Endothelial cell of umbilical vein (primary cell): ENCODE data around the gene CTU2. TPM values are rescaled to one million over a fixed set of nuclear protein-coding genes. Genes with fewer than 3 reads are reported as not detected.

Experiments
- BruUV-seq: library from RNA; stranded (reverse); fragments of 400-500 nt; replicated peaks from 2 replicates; lab custom pipeline; 2021; lab: Mats Ljungman, UMichigan
- CTCF ChIA-PET: fragments of 300-600, 350-600 bp; sonication (Branson Sonifier 250); formaldehyde crosslinking; loops from one replicate; lab custom pipeline; 2021; ENCODE audit warnings: antibody characterized with exemption, inconsistent platforms; lab: Charles Lee
- POLR2A ChIA-PET: fragments of 300-600, 350-600 bp; sonication (Branson Sonifier 250); formaldehyde crosslinking; loops from one replicate; lab custom pipeline; 2021; ENCODE audit warnings: antibody characterized with exemption, inconsistent platforms; lab: Charles Lee
- DNase-seq: peaks from one replicate; pipeline ENCODE4 v3.0.0-alpha.2; 2011; ENCODE audit warnings: low read depth, low spot score
- FAIRE-seq: peaks from 2 replicates; lab custom pipeline; 2011; peaks lifted over from hg19 to GRCh38; lab: Jason Lieb, UNC
- H2AFZ ChIP-seq: 2 replicates; pipeline ENCODE4 v1.6.0; 2012; ENCODE audit warnings: low read depth, low read length, control low read depth, inconsistent platforms
- H3K27ac ChIP-seq: 2 replicates; pipeline ENCODE4 v1.5.1; 2011; ENCODE audit warnings: low read depth, mild to moderate bottlenecking, control low read depth, low read length, moderate library complexity; ENCODE audit not compliant: insufficient read depth
- H3K27me3 ChIP-seq, 2 experiments: 2 replicates each; pipeline versions ENCODE4 v1.6.0 to v1.6.1; 2011; ENCODE audit warnings: low read length in 2 of 2, mixed read lengths in 1 of 2; ENCODE audit not compliant: control insufficient read depth in 2 of 2, insufficient read depth in 2 of 2
- H3K36me3 ChIP-seq, 2 experiments: 2 replicates in 1 of 2; 3 replicates in 1 of 2; pipeline ENCODE4 v1.5.1; 2011; ENCODE audit warnings: low read length in 2 of 2, mild to moderate bottlenecking in 1 of 2, moderate library complexity in 1 of 2; ENCODE audit not compliant: control insufficient read depth in 2 of 2, insufficient read depth in 2 of 2; ENCODE audit errors: extremely low read depth in 1 of 2
- H3K4me1 ChIP-seq: 3 replicates; pipeline ENCODE4 v1.5.1; 2011; ENCODE audit warnings: mild to moderate bottlenecking, low read length; ENCODE audit not compliant: control insufficient read depth, insufficient read depth; ENCODE audit errors: extremely low read depth
- H3K4me2 ChIP-seq: 2 replicates; pipeline ENCODE4 v1.6.1; 2011; ENCODE audit warnings: low read length, control low read depth, mixed read lengths; ENCODE audit not compliant: insufficient read depth
- H3K4me3 ChIP-seq, 3 experiments: fragments of 200-600 bp in 1 of 3; sonication (generic), shearing (Covaris generic) in 1 of 3; replicated peaks in 1 of 3; 2 replicates each; pipeline ENCODE4 v1.5.1; 2011 to 2016; ENCODE audit warnings: control low read depth in 3 of 3, low read length in 3 of 3, mild to moderate bottlenecking in 2 of 3, inconsistent platforms in 1 of 3, low read depth in 1 of 3, moderate library complexity in 1 of 3; ENCODE audit not compliant: insufficient read depth in 1 of 3
- H3K79me2 ChIP-seq: 2 replicates; pipeline ENCODE4 v1.6.0; 2012; ENCODE audit warnings: low read length, inconsistent platforms; ENCODE audit not compliant: control insufficient read depth, insufficient read depth
- H3K9ac ChIP-seq: replicated peaks from 2 replicates; pipeline ENCODE3; 2011; ENCODE audit warnings: low read length, control low read depth; ENCODE audit not compliant: insufficient read depth; ENCODE audit errors: extremely low read depth
- H3K9me1 ChIP-seq: replicated peaks from 3 replicates; pipeline ENCODE4 v1.6.0; 2011; ENCODE audit warnings: mild to moderate bottlenecking, low read length; ENCODE audit not compliant: control insufficient read depth, insufficient read depth; ENCODE audit errors: extremely low read depth
- H3K9me3 ChIP-seq: replicated peaks from 2 replicates; pipeline ENCODE4 v1.5.1; 2012; ENCODE audit warnings: low read length, inconsistent platforms; ENCODE audit not compliant: control insufficient read depth, insufficient read depth
- H4K20me1 ChIP-seq: replicated peaks from 2 replicates; pipeline ENCODE3; 2011; ENCODE audit warnings: mild to moderate bottlenecking, low read length; ENCODE audit not compliant: control insufficient read depth, insufficient read depth; ENCODE audit errors: extremely low read depth
- CTCF ChIP-seq, 2 donors: IDR thresholded peaks; 1 replicate in 1 of 2; 2 replicates in 1 of 2; pipeline ENCODE4 v1.5.1; 2011; ENCODE audit warnings: low read length in 2 of 2, mild to moderate bottlenecking in 2 of 2, moderate library complexity in 2 of 2, control low read depth in 1 of 2, inconsistent platforms in 1 of 2, low read depth in 1 of 2; ENCODE audit not compliant: insufficient read depth in 1 of 2; ENCODE audit errors: extremely low read depth in 1 of 2
- EZH2 ChIP-seq: IDR thresholded peaks from 2 replicates; pipeline ENCODE4 v1.6.1; 2012; ENCODE audit warnings: borderline replicate concordance, low read depth, mild to moderate bottlenecking, moderate library complexity, low read length, inconsistent platforms; ENCODE audit not compliant: severe bottlenecking
- FOS ChIP-seq: IDR thresholded peaks from 2 replicates; pipeline ENCODE4 v1.6.1; 2011; ENCODE audit warnings: mild to moderate bottlenecking, low read length, moderate library complexity, borderline replicate concordance; ENCODE audit not compliant: insufficient read depth
- GATA2 ChIP-seq: IDR thresholded peaks from 2 replicates; pipeline ENCODE4 v1.7.0; 2011; ENCODE audit warnings: low read depth, mild to moderate bottlenecking, moderate library complexity, mixed read lengths, low read length; ENCODE audit not compliant: insufficient read length, insufficient read depth
- JUN ChIP-seq: IDR thresholded peaks from 2 replicates; pipeline ENCODE4 v1.6.1; 2011; ENCODE audit warnings: borderline replicate concordance, low read depth; ENCODE audit not compliant: insufficient read length, insufficient read depth
- MAX ChIP-seq: IDR thresholded peaks from 2 replicates; pipeline ENCODE4 v1.6.1; 2011; ENCODE audit not compliant: insufficient read depth, insufficient read length
- MYC ChIP-seq: IDR thresholded peaks from one replicate; pipeline ENCODE4 v1.6.1; 2011; ENCODE audit warnings: mild to moderate bottlenecking, low read depth, low read length
- POLR2A ChIP-seq: IDR thresholded peaks from 2 replicates; pipeline ENCODE4 v1.6.1; 2012; ENCODE audit warnings: low read depth, mild to moderate bottlenecking, control low read depth, low read length
- POLR2AphosphoS5 ChIP-seq: IDR thresholded peaks from 2 replicates; pipeline ENCODE4 v1.6.1; 2012; ENCODE audit warnings: low read depth, mild to moderate bottlenecking, control low read depth, low read length, moderate library complexity; ENCODE audit not compliant: insufficient read depth
- dilution Hi-C: fragments of 300-500 bp; cut with MboI; formaldehyde crosslinking; loops from one replicate; pipeline ENCODE4 v1.15.0; 2019; ENCODE audit warnings: low sequenced_read_pairs; ENCODE audit not compliant: extremely low pct_ligation_motif_present
- intact Hi-C: fragments of 100-400 bp; cut with micrococcal nuclease; formaldehyde crosslinking; loops from one replicate; pipeline ENCODE4 v1.10.0; 2022
- polyA plus RNA-seq, 4 experiments: library from polyadenylated mRNA; depleted of rRNA in 3 of 4; stranded (reverse) in 3 of 4; unstranded in 1 of 4; fragments of >200 nt; gene quantifications; 2 replicates each; pipeline versions ENCODE4 v1.2.1 to v1.2.3, GENCODE V29; 2011 to 2012; ENCODE audit warnings: missing spikeins in 1 of 4
- total RNA-seq: library from RNA; stranded (reverse); gene quantifications from 2 replicates; pipeline ENCODE4 v1.2.3, GENCODE V29; 2021

Gene CTU2
- total and polyA plus RNA-seq, 2 donors (not counting 3 experiments of a cell fraction or from before 2014, with no cell fraction given), result 26.1 to 33.7 TPM

GRCh38 chr16:88661468-88661867 lies 44.8 kb upstream of the CTU2 start:
- H3K27ac ChIP-seq, result no peak overlapping the region
- POLR2A ChIA-PET, result no interaction called here
- H4K20me1 ChIP-seq, result no peaks in the 10 kb centered on the region
- no peak for DNase-seq
- H3K79me2 ChIP-seq, result peaks cover 40% of the 10 kb centered on the region
- H3K4me3 ChIP-seq, result peak overlapping the region in 1 of 3 experiments; percentile 43
- H3K9me1 ChIP-seq, result no peaks in the 10 kb centered on the region
- intact Hi-C loops, result no loop called here
- H3K4me1 ChIP-seq, result peaks cover 20% of the 10 kb centered on the region
- no peaks in the 10 kb centered on the region for H3K9me3 ChIP-seq
- CTCF ChIA-PET, result no interaction called here
- peaks cover 2 to 4% of the 10 kb centered on the region in 2 experiments for H3K36me3 ChIP-seq
- H3K27me3 ChIP-seq, result no peaks in the 10 kb centered on the region
- no TSS peak for BruUV-seq
- TF ChIP-seq MAX, result no peak
- no peak for TF ChIP-seq JUN
- TF ChIP-seq CTCF (IDR thresholded peaks at IDR 0.05; ENCODE audit: extremely low read depth in 1 of 2, insufficient read depth in 1 of 2, low read depth in 1 of 2, low read length in 2 of 2), result no peak
- TF ChIP-seq FOS, result no peak
- no peak for TF ChIP-seq POLR2A
- TF ChIP-seq GATA2, result no peak
- no peak for TF ChIP-seq EZH2
- TF ChIP-seq MYC, result no peak
- TF ChIP-seq POLR2AphosphoS5, result no peak
- no peak overlapping the region for H2AFZ ChIP-seq
- H3K9ac ChIP-seq, result no peak overlapping the region
- H3K4me2 ChIP-seq, result peak overlapping the region; percentile 38
- FAIRE-seq, result no peak
- dilution Hi-C loops, result no loop called here
